ENCODE measurements around the gene GPSM1.

DNA sequence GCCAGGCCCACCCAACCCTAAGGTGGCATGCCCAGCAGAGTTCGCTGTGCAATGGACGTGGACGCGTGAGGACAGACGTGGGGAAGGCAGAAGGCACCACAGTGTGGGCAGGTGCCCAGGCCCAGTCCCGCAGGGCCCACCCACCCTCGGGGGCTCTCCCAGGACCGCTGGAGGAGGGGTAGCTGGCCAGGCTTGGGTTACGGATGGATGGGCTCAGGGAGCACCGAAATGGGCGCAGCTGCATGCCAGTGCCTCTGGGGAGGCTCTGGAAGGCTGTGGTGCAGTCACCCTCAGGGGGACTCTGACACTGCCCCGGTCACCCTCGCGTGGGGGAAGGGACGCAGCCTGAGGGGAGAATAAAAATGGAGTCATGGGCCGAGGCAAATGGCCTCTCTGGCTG is 9.6 kb upstream of the GPSM1 start:
- TF ChIP-seq EP300 (IDR thresholded peaks at IDR 0.05), result no peak
- TF ChIP-seq POLR2A (IDR thresholded peaks at IDR 0.05), result no peak

All from sigmoid colon (tissue), 4 donors.